K562 (cell line): ENCODE results near the gene CCP110. TPM values are rescaled to one million over a fixed set of nuclear protein-coding genes. Genes with fewer than 3 reads are reported as not detected.

Experiments
- ATAC-seq: fragments of 200-7000 bp; cut with Tn5 transposase; 3 replicates; pipeline ENCODE4 v1.9.1; 2020; ENCODE audit warnings: moderate library complexity
- BruUV-seq: library from RNA; stranded (reverse); fragments of 400-500 nt; replicated peaks from 2 replicates; lab custom pipeline; 2021; lab: Mats Ljungman, UMichigan
- CTCF ChIA-PET: fragments of 300-600 bp; formaldehyde crosslinking; extraction: SDS; loops from one replicate; lab custom pipeline; 2021; ENCODE audit warnings: low intra/inter-chr PET ratio; lab: Yijun Ruan, JAX
- POLR2A ChIA-PET: fragments of 300-600, 350-650 bp; sonication (Branson Sonifier 250); formaldehyde crosslinking; extraction: SDS; loops from one replicate; lab custom pipeline; 2021; ENCODE audit warnings: antibody characterized with exemption, inconsistent platforms; lab: Yijun Ruan, JAX
- DNase-seq, 4 experiments: peaks; one replicate each; pipeline versions ENCODE4 v3.0.0 to v3.0.0-alpha.2; 2011 to 2018; ENCODE audit warnings: low spot score in 3 of 4, mixed read lengths in 3 of 4; ENCODE audit errors: extremely low read depth in 1 of 4
- FAIRE-seq: peaks from 2 replicates; lab custom pipeline; 2011; peaks lifted over from hg19 to GRCh38; lab: Jason Lieb, UNC
- H2AFZ ChIP-seq: 2 replicates; pipeline ENCODE4 v1.6.0; 2011; ENCODE audit warnings: low read depth, low read length, control low read depth, inconsistent platforms
- H3K27ac ChIP-seq: fragments of 200-600 bp; 3 replicates; pipeline ENCODE4 v1.8.0; 2011; ENCODE audit warnings: low read depth, mild to moderate bottlenecking, control low read depth, inconsistent platforms, low read length, moderate library complexity, mixed read lengths; ENCODE audit errors: extremely low read depth
- H3K27me3 ChIP-seq, 2 experiments: fragments of 300-600 bp in 1 of 2; 2 replicates in 1 of 2; 3 replicates in 1 of 2; pipeline versions ENCODE4 v1.6.0 to v1.8.0; 2011; ENCODE audit warnings: inconsistent platforms in 2 of 2, low read length in 2 of 2, mild to moderate bottlenecking in 1 of 2, mixed read lengths in 1 of 2, moderate library complexity in 1 of 2; ENCODE audit not compliant: control insufficient read depth in 2 of 2, insufficient read depth in 2 of 2
- H3K36me3 ChIP-seq: fragments of 300-600 bp; 3 replicates; pipeline ENCODE4 v1.8.0; 2011; ENCODE audit warnings: mild to moderate bottlenecking, low read length, inconsistent platforms; ENCODE audit not compliant: control insufficient read depth, insufficient read depth
- H3K4me1 ChIP-seq, 2 experiments: fragments of 200-600 bp in 1 of 2; replicated peaks in 1 of 2; 2 replicates in 1 of 2; 3 replicates in 1 of 2; pipeline versions ENCODE4 v1.5.1 to v1.8.0; 2011; ENCODE audit warnings: inconsistent platforms in 2 of 2, low read length in 2 of 2, mild to moderate bottlenecking in 1 of 2, mixed read lengths in 1 of 2, moderate library complexity in 1 of 2; ENCODE audit not compliant: control insufficient read depth in 2 of 2, insufficient read depth in 2 of 2
- H3K4me2 ChIP-seq: 2 replicates; pipeline ENCODE4 v1.6.1; 2011; ENCODE audit warnings: low read length, control low read depth, inconsistent platforms, mixed read lengths; ENCODE audit not compliant: insufficient read depth
- H3K4me3 ChIP-seq: fragments of 200-600 bp; sonication (generic), shearing (Covaris generic); 2 replicates; pipeline ENCODE4 v1.5.1; 2016; ENCODE audit warnings: control low read depth, inconsistent platforms
- H3K79me2 ChIP-seq: fragments of 200-600 bp; 3 replicates; pipeline ENCODE4 v1.8.0; 2011; ENCODE audit warnings: low read length, inconsistent platforms; ENCODE audit not compliant: control insufficient read depth, insufficient read depth
- H3K9ac ChIP-seq, 2 experiments: 2 replicates each; pipeline versions ENCODE4 v1.6.0 to v1.6.1; 2011; ENCODE audit warnings: low read depth in 2 of 2, low read length in 2 of 2, control low read depth in 1 of 2, inconsistent platforms in 1 of 2, mild to moderate bottlenecking in 1 of 2, mixed read lengths in 1 of 2; ENCODE audit not compliant: insufficient read depth in 1 of 2
- H3K9me1 ChIP-seq: one replicate; pipeline ENCODE4 v1.6.0; 2011; ENCODE audit warnings: inconsistent platforms, mild to moderate bottlenecking, low read length, moderate library complexity; ENCODE audit not compliant: control insufficient read depth, insufficient read depth
- H3K9me3 ChIP-seq: replicated peaks from 2 replicates; pipeline ENCODE4 v1.5.1; 2011; ENCODE audit warnings: low read depth, low read length, inconsistent platforms; ENCODE audit not compliant: control insufficient read depth, insufficient read depth
- H4K20me1 ChIP-seq: replicated peaks from 2 replicates; pipeline ENCODE4 v1.6.1; 2011; ENCODE audit warnings: low read length, inconsistent platforms, mixed read lengths; ENCODE audit not compliant: control insufficient read depth, insufficient read depth
- HNRNPL ChIP-seq: fragments of 200-400 bp; formaldehyde crosslinking; IDR thresholded peaks from 2 replicates; pipeline ENCODE4 v1.6.1; 2017; ENCODE audit warnings: low read depth, mild to moderate bottlenecking, low read length
- KLF13 ChIP-seq: fragments of 450-650 bp; IDR thresholded peaks from 2 replicates; pipeline ENCODE4 v1.6.1; 2016; ENCODE audit warnings: missing genetic modification characterization, low read depth, mild to moderate bottlenecking, missing compliant biosample characterization, moderate library complexity, borderline replicate concordance
- NCOA4 ChIP-seq: fragments of 450-650 bp; IDR thresholded peaks from 2 replicates; pipeline ENCODE4 v1.6.1; 2018; ENCODE audit warnings: mild to moderate bottlenecking; ENCODE audit not compliant: partially characterized antibody
- NFRKB ChIP-seq: fragments of 450-650 bp; IDR thresholded peaks from 2 replicates; pipeline ENCODE4 v1.6.1; 2016; ENCODE audit warnings: low read depth
- PPARD ChIP-seq: fragments of 250-450 bp; sonication (Bioruptor Pico); IDR thresholded peaks from 2 replicates; pipeline ENCODE4 v1.8.0; 2022; ENCODE audit warnings: inconsistent platforms, mild to moderate bottlenecking, moderate library complexity
- SIX5 ChIP-seq, 2 experiments: IDR thresholded peaks; 2 replicates each; pipeline ENCODE4 v1.6.1; 2011; ENCODE audit warnings: low read length in 2 of 2, borderline replicate concordance in 1 of 2, low read depth in 1 of 2, mild to moderate bottlenecking in 1 of 2, moderate library complexity in 1 of 2; ENCODE audit not compliant: insufficient read depth in 1 of 2
- WGBS: fragments of 100-300 bp; shearing (Covaris generic); methylation state at CpG from one replicate; pipeline ENCODE4 v1.1.6; 2016; ENCODE audit warnings: low coverage, mixed read lengths; ENCODE audit not compliant: insufficient coverage; ENCODE audit errors: missing lambda C conversion rate; 5-methylcytosine and 5-hydroxymethylcytosine counted together
- in situ Hi-C: fragments of 300-500 bp; cut with MboI; formaldehyde crosslinking; loops from 4 replicates; pipeline ENCODE4 v1.15.0; 2018; ENCODE audit warnings: inconsistent platforms, mixed read lengths
- intact Hi-C: fragments of 100-400 bp; cut with micrococcal nuclease; formaldehyde crosslinking; loops from 2 replicates; pipeline ENCODE4 v1.14.2; 2022
- polyA plus RNA-seq, 8 experiments: library from polyadenylated mRNA; depleted of rRNA in 4 of 8; stranded (reverse) in 5 of 8; unstranded in 3 of 8; fragments of >200 nt; fragmentation: Nextera tagmentation in 2 of 8; fragmentation: Illumina TruSeq in 1 of 8; extraction: Ambion mirVana in 2 of 8; extraction: Trizol in 1 of 8; gene quantifications; 2 replicates each; pipeline versions ENCODE4 v1.2.1 to v1.2.3, GENCODE V29; 2011 to 2014; ENCODE audit warnings: inconsistent platforms in 1 of 8, missing spikeins in 1 of 8
- total RNA-seq, 7 experiments: library from RNA; depleted of rRNA in 6 of 7; stranded (reverse); fragments of >200 nt in 6 of 7; fragmentation: Illumina TruSeq in 2 of 7; extraction: Trizol in 2 of 7; gene quantifications; 2 replicates each; pipeline versions ENCODE4 v1.2.1 to v1.2.3, GENCODE V29; 2011 to 2021; ENCODE audit warnings: low replicate concordance in 1 of 7
- TF ChIP-seq, protein P1 (sequence below): sonication (generic); formaldehyde crosslinking; IDR thresholded peaks from 2 replicates; pipeline ENCODE4 v1.8.0; 2022; ENCODE audit warnings: mild to moderate bottlenecking, missing genetic modification reagents, borderline replicate concordance
- TF ChIP-seq, protein P2 (sequence below): fragments of 450-650 bp; IDR thresholded peaks from 2 replicates; pipeline ENCODE4 v1.7.0; 2016; ENCODE audit warnings: borderline replicate concordance
- TF ChIP-seq, protein P3 (sequence below): sonication (generic); formaldehyde crosslinking; IDR thresholded peaks from 2 replicates; pipeline ENCODE4 v1.8.0; 2022; ENCODE audit warnings: missing genetic modification reagents, mild to moderate bottlenecking, borderline replicate concordance

CCP110 gene
- total and polyA plus RNA-seq, 9 of the 15 experiments (the other 6 are each of a cell fraction or from before 2014, with no cell fraction given), result 3.5 to 16.1 (median 12.1) TPM

DNA sequence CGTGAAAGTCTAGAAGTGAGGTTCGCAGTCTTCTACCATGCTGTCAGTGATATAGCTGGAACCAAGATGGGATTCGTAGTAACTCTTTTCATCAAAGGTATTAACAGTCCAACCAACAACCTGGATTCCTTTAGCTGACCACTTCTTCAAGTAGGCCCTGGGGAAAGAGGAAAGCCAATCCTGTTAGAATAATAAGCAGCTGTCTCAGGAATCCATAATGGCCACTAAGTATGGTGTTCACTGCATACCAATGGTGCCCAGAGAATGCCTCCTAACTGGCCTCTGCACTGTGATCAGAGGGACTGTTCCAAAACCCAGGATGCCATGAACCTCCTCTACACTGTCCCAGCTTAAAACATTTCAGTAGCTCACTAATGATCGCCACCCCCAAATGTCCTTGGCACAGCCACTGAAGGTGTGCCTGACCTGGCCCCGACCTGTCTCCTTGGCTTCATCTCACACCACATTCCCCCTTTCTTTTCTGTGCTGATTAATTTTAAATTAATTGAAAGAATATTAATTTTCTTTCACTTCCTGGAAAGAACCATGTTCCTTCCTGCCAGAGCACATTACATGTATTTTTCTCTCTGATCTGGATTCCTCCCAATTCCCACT, 20.2 kb upstream of the CCP110 start (continued):
- no peak for TF ChIP-seq HNRNPL
- no peak for TF ChIP-seq KLF13 (tag)

DNA sequence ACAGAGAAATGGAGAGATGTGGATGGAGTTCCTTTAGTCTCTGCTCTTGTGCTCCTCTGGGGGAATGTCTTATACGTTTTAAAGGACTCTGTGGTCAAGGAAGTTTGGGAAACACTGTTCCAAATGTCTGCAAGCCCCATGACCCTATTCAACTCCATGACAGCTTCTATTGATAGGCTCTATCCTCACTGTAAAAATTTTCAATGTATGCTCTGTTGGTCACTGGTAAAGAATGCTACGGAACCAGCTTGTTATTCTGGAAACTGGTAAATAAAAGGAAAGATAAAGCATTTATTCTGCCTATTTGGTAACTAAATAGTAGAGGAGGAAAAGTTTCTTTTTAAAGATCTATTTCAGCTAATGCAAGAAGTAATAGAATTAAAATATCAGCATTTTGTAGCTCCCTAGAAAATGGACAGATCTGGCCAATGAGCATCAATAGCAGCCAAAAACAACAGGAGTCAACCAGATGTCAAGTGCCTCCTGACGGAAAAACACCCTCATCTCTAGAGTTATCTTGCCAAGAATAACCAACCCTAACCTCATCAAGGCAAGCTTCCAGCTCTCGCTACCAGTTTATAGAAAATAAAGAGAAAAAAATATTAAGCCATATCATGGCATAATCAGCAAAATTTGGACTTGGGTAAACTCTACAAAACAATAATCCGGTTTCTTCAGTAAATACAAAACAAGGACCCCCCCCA, 18.0 kb upstream of the CCP110 start:
- intact Hi-C loops (no loop called here), in situ Hi-C loops (no loop called here)
- CTCF ChIA-PET, result no interaction called here
- no peak for ATAC-seq
- 78% methylated on average over 5 of the region's 5 CpGs for WGBS
- DNase-seq, result no peak
- Histone ChIP-seq H3K36me3 (peaks cover 59% of the 10 kb centered on the region), H3K27ac (no peak overlapping the region), H3K4me3 (no peak overlapping the region), H3K4me1 (no peaks in the 10 kb centered on the region), H3K27me3 (no peaks in the 10 kb centered on the region), H4K20me1 (no peaks in the 10 kb centered on the region), H3K9me3 (no peaks in the 10 kb centered on the region), H3K9ac (no peak overlapping the region), H2AFZ (no peak overlapping the region), H3K9me1 (peaks cover 4% of the 10 kb centered on the region), H3K79me2 (no peaks in the 10 kb centered on the region), H3K4me2 (no peak overlapping the region)
- BruUV-seq, result no TSS peak
- POLR2A ChIA-PET, result interaction anchor here (0.7 to 1.2 kb wide), 5 partner anchors 9 to 113 kb away, joined by 3 to 4 read pairs (median 4); partner anchors contain the start of gene GDE1
- TF ChIP-seq, protein P1, sequence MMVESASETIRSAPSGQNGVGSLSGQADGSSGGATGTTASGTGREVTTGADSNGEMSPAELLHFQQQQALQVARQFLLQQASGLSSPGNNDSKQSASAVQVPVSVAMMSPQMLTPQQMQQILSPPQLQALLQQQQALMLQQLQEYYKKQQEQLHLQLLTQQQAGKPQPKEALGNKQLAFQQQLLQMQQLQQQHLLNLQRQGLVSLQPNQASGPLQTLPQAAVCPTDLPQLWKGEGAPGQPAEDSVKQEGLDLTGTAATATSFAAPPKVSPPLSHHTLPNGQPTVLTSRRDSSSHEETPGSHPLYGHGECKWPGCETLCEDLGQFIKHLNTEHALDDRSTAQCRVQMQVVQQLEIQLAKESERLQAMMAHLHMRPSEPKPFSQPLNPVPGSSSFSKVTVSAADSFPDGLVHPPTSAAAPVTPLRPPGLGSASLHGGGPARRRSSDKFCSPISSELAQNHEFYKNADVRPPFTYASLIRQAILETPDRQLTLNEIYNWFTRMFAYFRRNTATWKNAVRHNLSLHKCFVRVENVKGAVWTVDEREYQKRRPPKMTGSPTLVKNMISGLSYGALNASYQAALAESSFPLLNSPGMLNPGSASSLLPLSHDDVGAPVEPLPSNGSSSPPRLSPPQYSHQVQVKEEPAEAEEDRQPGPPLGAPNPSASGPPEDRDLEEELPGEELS (CRISPR knock-in tag), result no peak
- no peak for TF ChIP-seq SIX5 (IDR thresholded peaks at IDR 0.05; ENCODE audit: borderline replicate concordance in 1 of 2, insufficient read depth in 1 of 2, low read depth in 1 of 2, low read length in 2 of 2)
- TF ChIP-seq, protein P2, sequence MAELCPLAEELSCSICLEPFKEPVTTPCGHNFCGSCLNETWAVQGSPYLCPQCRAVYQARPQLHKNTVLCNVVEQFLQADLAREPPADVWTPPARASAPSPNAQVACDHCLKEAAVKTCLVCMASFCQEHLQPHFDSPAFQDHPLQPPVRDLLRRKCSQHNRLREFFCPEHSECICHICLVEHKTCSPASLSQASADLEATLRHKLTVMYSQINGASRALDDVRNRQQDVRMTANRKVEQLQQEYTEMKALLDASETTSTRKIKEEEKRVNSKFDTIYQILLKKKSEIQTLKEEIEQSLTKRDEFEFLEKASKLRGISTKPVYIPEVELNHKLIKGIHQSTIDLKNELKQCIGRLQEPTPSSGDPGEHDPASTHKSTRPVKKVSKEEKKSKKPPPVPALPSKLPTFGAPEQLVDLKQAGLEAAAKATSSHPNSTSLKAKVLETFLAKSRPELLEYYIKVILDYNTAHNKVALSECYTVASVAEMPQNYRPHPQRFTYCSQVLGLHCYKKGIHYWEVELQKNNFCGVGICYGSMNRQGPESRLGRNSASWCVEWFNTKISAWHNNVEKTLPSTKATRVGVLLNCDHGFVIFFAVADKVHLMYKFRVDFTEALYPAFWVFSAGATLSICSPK, result no peak
- TF ChIP-seq PPARD (CRISPR knock-in tag), result no peak
- TF ChIP-seq, protein P3, sequence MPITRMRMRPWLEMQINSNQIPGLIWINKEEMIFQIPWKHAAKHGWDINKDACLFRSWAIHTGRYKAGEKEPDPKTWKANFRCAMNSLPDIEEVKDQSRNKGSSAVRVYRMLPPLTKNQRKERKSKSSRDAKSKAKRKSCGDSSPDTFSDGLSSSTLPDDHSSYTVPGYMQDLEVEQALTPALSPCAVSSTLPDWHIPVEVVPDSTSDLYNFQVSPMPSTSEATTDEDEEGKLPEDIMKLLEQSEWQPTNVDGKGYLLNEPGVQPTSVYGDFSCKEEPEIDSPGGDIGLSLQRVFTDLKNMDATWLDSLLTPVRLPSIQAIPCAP, result no peak
- no peak for TF ChIP-seq NCOA4
- TF ChIP-seq NFRKB, result no peak
- FAIRE-seq, result no peak
